H1 (cell line): ENCODE data around the gene DCTN1. TPM values are rescaled to one million over a fixed set of nuclear protein-coding genes. Genes with fewer than 3 reads are reported as not detected.

ENCODE experiments used
- CBX5 ChIP-seq: fragments of 300-800, 300-1000 bp; sonication (generic); IDR thresholded peaks from 2 replicates; pipeline ENCODE4 v1.7.1; 2016; ENCODE audit warnings: antibody characterized with exemption, low read length, low read depth
- CTBP2 ChIP-seq: IDR thresholded peaks from 2 replicates; pipeline ENCODE4 v1.7.0; 2011; ENCODE audit warnings: borderline replicate concordance, mild to moderate bottlenecking, moderate library complexity, mixed read lengths, low read length; ENCODE audit not compliant: insufficient read depth, insufficient read length
- PHF8 ChIP-seq: fragments of 200-600 bp; sonication (generic); conservative IDR thresholded peaks from 2 replicates; pipeline ENCODE4 v1.7.1; 2012; ENCODE audit warnings: low read depth, mild to moderate bottlenecking, inconsistent platforms, low read length, moderate library complexity
- POU5F1 ChIP-seq: IDR thresholded peaks from 2 replicates; pipeline ENCODE4 v1.6.1; 2011; ENCODE audit warnings: low read depth, mild to moderate bottlenecking, low read length, moderate library complexity
- SAP30 ChIP-seq: fragments of 300-600 bp; sonication (generic); IDR thresholded peaks from 2 replicates; pipeline ENCODE4 v1.7.1; 2012; ENCODE audit warnings: low read length, moderate library complexity, mild to moderate bottlenecking, inconsistent platforms; ENCODE audit not compliant: insufficient read depth, insufficient replicate concordance
- polyA plus RNA-seq, 7 experiments: library from polyadenylated mRNA; depleted of rRNA in 3 of 7; stranded (reverse) in 5 of 7; unstranded in 2 of 7; fragments of >200 nt in 5 of 7; fragments of 200-250 nt in 2 of 7; gene quantifications; 1 replicate in 5 of 7; 2 replicates in 1 of 7; 4 replicates in 1 of 7; pipeline versions ENCODE4 v1.2.1 to v1.2.3, GENCODE V29; 2011 to 2013; ENCODE audit warnings: missing spikeins in 2 of 7, mixed read lengths in 2 of 7
- total RNA-seq: library from RNA; stranded (reverse); fragmentation: NEBNext Ultra II Directional; extraction: Animal tissue kit (Norgen Biotek cat#: 25700); gene quantifications from 2 replicates; pipeline ENCODE4 v1.2.1, GENCODE V29; 2021
- TF ChIP-seq, protein P1 (sequence below): fragments of 300-600 bp; sonication (generic); IDR thresholded peaks from 2 replicates; pipeline ENCODE4 v1.7.1; 2012; ENCODE audit warnings: low read length, moderate library complexity, mild to moderate bottlenecking, inconsistent platforms; ENCODE audit not compliant: insufficient replicate concordance
- TF ChIP-seq, protein P2 (sequence below): IDR thresholded peaks from 2 replicates; pipeline ENCODE4 v1.6.1; 2011; ENCODE audit warnings: low read length, improper control_type of control experiment

Gene DCTN1
- total and polyA plus RNA-seq, 2 of the 8 experiments (the other 6 are each of a cell fraction or from before 2014, with no cell fraction given), result 105 to 162 TPM

GRCh38 chr2:74328074-74328473, 52.0 kb downstream of the DCTN1 start (continued):
- TF ChIP-seq, protein P1, sequence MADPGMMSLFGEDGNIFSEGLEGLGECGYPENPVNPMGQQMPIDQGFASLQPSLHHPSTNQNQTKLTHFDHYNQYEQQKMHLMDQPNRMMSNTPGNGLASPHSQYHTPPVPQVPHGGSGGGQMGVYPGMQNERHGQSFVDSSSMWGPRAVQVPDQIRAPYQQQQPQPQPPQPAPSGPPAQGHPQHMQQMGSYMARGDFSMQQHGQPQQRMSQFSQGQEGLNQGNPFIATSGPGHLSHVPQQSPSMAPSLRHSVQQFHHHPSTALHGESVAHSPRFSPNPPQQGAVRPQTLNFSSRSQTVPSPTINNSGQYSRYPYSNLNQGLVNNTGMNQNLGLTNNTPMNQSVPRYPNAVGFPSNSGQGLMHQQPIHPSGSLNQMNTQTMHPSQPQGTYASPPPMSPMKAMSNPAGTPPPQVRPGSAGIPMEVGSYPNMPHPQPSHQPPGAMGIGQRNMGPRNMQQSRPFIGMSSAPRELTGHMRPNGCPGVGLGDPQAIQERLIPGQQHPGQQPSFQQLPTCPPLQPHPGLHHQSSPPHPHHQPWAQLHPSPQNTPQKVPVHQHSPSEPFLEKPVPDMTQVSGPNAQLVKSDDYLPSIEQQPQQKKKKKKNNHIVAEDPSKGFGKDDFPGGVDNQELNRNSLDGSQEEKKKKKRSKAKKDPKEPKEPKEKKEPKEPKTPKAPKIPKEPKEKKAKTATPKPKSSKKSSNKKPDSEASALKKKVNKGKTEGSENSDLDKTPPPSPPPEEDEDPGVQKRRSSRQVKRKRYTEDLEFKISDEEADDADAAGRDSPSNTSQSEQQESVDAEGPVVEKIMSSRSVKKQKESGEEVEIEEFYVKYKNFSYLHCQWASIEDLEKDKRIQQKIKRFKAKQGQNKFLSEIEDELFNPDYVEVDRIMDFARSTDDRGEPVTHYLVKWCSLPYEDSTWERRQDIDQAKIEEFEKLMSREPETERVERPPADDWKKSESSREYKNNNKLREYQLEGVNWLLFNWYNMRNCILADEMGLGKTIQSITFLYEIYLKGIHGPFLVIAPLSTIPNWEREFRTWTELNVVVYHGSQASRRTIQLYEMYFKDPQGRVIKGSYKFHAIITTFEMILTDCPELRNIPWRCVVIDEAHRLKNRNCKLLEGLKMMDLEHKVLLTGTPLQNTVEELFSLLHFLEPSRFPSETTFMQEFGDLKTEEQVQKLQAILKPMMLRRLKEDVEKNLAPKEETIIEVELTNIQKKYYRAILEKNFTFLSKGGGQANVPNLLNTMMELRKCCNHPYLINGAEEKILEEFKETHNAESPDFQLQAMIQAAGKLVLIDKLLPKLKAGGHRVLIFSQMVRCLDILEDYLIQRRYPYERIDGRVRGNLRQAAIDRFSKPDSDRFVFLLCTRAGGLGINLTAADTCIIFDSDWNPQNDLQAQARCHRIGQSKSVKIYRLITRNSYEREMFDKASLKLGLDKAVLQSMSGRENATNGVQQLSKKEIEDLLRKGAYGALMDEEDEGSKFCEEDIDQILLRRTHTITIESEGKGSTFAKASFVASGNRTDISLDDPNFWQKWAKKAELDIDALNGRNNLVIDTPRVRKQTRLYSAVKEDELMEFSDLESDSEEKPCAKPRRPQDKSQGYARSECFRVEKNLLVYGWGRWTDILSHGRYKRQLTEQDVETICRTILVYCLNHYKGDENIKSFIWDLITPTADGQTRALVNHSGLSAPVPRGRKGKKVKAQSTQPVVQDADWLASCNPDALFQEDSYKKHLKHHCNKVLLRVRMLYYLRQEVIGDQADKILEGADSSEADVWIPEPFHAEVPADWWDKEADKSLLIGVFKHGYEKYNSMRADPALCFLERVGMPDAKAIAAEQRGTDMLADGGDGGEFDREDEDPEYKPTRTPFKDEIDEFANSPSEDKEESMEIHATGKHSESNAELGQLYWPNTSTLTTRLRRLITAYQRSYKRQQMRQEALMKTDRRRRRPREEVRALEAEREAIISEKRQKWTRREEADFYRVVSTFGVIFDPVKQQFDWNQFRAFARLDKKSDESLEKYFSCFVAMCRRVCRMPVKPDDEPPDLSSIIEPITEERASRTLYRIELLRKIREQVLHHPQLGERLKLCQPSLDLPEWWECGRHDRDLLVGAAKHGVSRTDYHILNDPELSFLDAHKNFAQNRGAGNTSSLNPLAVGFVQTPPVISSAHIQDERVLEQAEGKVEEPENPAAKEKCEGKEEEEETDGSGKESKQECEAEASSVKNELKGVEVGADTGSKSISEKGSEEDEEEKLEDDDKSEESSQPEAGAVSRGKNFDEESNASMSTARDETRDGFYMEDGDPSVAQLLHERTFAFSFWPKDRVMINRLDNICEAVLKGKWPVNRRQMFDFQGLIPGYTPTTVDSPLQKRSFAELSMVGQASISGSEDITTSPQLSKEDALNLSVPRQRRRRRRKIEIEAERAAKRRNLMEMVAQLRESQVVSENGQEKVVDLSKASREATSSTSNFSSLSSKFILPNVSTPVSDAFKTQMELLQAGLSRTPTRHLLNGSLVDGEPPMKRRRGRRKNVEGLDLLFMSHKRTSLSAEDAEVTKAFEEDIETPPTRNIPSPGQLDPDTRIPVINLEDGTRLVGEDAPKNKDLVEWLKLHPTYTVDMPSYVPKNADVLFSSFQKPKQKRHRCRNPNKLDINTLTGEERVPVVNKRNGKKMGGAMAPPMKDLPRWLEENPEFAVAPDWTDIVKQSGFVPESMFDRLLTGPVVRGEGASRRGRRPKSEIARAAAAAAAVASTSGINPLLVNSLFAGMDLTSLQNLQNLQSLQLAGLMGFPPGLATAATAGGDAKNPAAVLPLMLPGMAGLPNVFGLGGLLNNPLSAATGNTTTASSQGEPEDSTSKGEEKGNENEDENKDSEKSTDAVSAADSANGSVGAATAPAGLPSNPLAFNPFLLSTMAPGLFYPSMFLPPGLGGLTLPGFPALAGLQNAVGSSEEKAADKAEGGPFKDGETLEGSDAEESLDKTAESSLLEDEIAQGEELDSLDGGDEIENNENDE, result no peak
- TF ChIP-seq SAP30 (no peak), CBX5 (no peak), PHF8 (no peak), CTBP2 (no peak), POU5F1 (no peak)
- TF ChIP-seq, protein P2, sequence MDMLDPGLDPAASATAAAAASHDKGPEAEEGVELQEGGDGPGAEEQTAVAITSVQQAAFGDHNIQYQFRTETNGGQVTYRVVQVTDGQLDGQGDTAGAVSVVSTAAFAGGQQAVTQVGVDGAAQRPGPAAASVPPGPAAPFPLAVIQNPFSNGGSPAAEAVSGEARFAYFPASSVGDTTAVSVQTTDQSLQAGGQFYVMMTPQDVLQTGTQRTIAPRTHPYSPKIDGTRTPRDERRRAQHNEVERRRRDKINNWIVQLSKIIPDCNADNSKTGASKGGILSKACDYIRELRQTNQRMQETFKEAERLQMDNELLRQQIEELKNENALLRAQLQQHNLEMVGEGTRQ, result peak; percentile 69
